Neural crest cell (in vitro differentiated cells): ENCODE measurements around the gene XRCC6. TPM values are rescaled to one million over a fixed set of nuclear protein-coding genes. Genes with fewer than 3 reads are reported as not detected.

Experiments used
- DNase-seq: peaks from one replicate; pipeline ENCODE4 v3.0.0; 2021; ENCODE audit warnings: low read depth, mixed read lengths, low spot score
- H3K27ac Mint-ChIP-seq: one replicate; pipeline ENCODE4 v1.8.0; 2021; ENCODE audit warnings: mild to moderate bottlenecking, mixed read lengths; ENCODE audit not compliant: unreplicated experiment
- H3K27me3 Mint-ChIP-seq: 2 replicates; pipeline ENCODE4 v1.8.0; 2021; ENCODE audit warnings: low read depth, mild to moderate bottlenecking, mixed read lengths
- H3K36me3 Mint-ChIP-seq: 2 replicates; pipeline ENCODE4 v1.8.0; 2021; ENCODE audit warnings: low read depth, mild to moderate bottlenecking, mixed read lengths
- H3K4me1 Mint-ChIP-seq: 2 replicates; pipeline ENCODE4 v1.8.0; 2021; ENCODE audit warnings: mixed read lengths
- H3K4me3 Mint-ChIP-seq: one replicate; pipeline ENCODE4 v1.8.0; 2021; ENCODE audit warnings: mild to moderate bottlenecking, mixed read lengths
- H3K9me3 Mint-ChIP-seq: 2 replicates; pipeline ENCODE4 v1.8.0; 2021; ENCODE audit warnings: mixed read lengths
- total RNA-seq: library from RNA; stranded (reverse); gene quantifications from 2 replicates; pipeline ENCODE4 v1.2.1, GENCODE V29; 2021
- TF ChIP-seq, protein P1 (sequence below): fragments of 200-600 bp; sonication (generic); conservative IDR thresholded peaks from 2 replicates; pipeline ENCODE4 v1.5.0; 2021; ENCODE audit warnings: antibody characterized with exemption, mild to moderate bottlenecking

The XRCC6 gene
- total RNA-seq, 1 donor from 2014 or later: 427 TPM

DNA sequence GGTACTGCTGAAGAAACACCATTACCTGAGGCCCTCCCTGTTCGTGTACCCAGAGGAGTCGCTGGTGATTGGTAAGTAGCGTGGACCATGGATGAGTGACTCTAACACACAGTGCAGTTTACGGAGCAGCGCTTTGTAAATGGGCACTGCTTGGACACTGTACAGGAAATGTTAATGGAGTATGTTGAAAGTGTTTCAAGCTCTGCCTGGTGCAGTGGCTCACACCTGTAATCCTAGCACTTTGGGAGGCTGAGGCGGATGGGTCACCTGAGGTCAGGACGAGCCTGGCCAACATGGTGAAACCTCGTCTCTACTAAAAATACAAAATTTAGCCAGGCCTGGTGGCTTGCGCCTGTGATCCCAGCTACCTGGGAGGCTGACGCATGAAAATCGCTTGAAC is 29.7 kb downstream of the XRCC6 start:
- peaks cover 22% of the 10 kb centered on the region for H3K36me3 Mint-ChIP-seq
- no peak overlapping the region for H3K27ac Mint-ChIP-seq
- no peaks in the 10 kb centered on the region for H3K9me3 Mint-ChIP-seq
- H3K4me3 Mint-ChIP-seq: no peak overlapping the region
- TF ChIP-seq, protein P1, sequence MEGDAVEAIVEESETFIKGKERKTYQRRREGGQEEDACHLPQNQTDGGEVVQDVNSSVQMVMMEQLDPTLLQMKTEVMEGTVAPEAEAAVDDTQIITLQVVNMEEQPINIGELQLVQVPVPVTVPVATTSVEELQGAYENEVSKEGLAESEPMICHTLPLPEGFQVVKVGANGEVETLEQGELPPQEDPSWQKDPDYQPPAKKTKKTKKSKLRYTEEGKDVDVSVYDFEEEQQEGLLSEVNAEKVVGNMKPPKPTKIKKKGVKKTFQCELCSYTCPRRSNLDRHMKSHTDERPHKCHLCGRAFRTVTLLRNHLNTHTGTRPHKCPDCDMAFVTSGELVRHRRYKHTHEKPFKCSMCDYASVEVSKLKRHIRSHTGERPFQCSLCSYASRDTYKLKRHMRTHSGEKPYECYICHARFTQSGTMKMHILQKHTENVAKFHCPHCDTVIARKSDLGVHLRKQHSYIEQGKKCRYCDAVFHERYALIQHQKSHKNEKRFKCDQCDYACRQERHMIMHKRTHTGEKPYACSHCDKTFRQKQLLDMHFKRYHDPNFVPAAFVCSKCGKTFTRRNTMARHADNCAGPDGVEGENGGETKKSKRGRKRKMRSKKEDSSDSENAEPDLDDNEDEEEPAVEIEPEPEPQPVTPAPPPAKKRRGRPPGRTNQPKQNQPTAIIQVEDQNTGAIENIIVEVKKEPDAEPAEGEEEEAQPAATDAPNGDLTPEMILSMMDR: no peak
- DNase-seq: no peak
- no peaks in the 10 kb centered on the region for H3K4me1 Mint-ChIP-seq
- no peaks in the 10 kb centered on the region for H3K27me3 Mint-ChIP-seq

DNA sequence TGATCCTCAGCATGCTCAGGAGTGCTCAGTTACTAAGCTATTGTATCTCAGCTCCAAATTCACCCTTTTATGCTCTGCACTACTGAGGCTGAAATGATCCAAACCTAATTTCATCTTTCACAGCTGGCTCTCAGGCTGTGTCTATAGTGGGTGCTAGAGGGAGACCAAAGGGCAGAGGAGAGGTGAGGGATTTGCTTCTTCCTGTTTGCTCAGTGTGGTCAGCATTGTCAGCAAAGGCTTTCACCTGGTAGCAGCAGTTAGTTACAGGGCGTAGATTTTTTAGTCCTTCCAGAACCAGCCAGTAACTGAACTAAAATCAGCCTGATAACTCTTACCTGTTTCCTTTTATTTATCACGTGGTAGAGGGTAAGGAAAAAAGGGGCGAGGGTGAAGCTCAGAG is 33.2 kb downstream of the XRCC6 start:
- Mint-ChIP-seq H3K27me3 (no peaks in the 10 kb centered on the region), H3K4me1 (no peaks in the 10 kb centered on the region), H3K9me3 (no peaks in the 10 kb centered on the region), H3K36me3 (peaks cover 22% of the 10 kb centered on the region), H3K27ac (no peak overlapping the region), H3K4me3 (no peak overlapping the region)
- no peak for DNase-seq
- TF ChIP-seq, protein P1: no peak

DNA sequence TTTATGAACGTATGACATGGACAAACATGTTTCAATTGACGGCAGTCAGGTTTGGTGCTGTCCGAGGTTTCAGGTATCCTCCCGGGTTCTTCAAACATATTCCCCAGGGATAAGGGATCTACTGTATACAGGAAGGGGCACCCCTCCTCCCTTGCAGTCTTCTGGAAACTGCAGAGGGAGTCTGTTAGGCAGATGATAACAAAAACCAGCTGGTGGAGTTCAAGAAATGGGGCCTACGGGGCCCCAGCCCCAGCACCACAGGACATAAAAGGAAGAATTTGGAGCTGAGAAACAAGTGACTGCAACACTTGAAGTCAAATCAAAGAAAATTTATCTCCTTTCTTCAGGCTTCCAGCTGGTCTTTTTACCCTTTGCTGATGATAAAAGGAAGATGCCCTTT is 35.5 kb downstream of the XRCC6 start:
- Mint-ChIP-seq H3K4me1 (no peaks in the 10 kb centered on the region), H3K27ac (no peak overlapping the region), H3K4me3 (no peak overlapping the region), H3K9me3 (no peaks in the 10 kb centered on the region), H3K36me3 (peaks cover 30% of the 10 kb centered on the region), H3K27me3 (no peaks in the 10 kb centered on the region)
- TF ChIP-seq, protein P1: no peak
- no peak for DNase-seq

DNA sequence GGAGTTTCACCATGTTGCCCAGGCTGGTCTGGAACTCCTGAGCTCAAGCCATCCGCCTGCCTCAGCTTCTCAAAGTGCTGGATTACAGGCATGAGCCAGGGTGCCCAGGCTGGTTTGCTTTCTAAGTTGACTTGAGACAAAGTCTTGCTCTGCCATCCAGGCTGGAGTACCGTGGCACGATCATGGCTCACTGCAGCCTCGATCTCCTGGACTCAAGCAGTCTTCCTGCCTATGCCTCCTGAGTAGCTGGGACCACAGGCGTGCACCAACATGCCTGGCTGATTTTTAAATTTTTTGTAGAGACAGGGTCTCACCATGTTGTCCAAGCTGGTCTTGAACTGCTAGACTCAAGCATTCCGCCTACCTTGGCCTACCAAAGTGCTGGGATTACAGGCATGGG is 36.6 kb downstream of the XRCC6 start:
- TF ChIP-seq, protein P1: no peak
- no peaks in the 10 kb centered on the region for H3K4me1 Mint-ChIP-seq
- no peak overlapping the region for H3K4me3 Mint-ChIP-seq
- peaks cover 29% of the 10 kb centered on the region for H3K36me3 Mint-ChIP-seq
- H3K27me3 Mint-ChIP-seq: no peaks in the 10 kb centered on the region
- no peak overlapping the region for H3K27ac Mint-ChIP-seq
- no peaks in the 10 kb centered on the region for H3K9me3 Mint-ChIP-seq
- no peak for DNase-seq

DNA sequence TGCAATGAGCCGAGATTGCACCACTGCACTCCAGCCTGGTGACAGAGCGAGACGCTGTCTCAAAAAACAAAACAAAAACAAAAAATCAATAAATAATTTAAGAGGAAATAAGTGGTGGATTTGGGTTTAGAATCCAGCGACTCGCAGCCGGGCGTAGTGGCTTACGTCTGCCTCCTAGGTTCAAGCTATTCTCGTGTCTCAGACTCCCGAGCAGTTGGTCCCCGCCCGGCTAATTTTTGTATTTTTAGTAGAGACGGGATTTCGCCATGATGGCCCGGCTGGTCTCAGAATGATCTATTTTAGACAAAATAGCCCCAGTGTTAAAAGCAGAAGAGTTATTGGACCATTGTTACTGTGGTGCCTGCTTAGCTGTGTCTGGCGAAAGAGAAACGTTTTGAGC is 37.8 kb downstream of the XRCC6 start:
- H3K36me3 Mint-ChIP-seq: peaks cover 27% of the 10 kb centered on the region
- H3K27me3 Mint-ChIP-seq: no peaks in the 10 kb centered on the region
- no peaks in the 10 kb centered on the region for H3K4me1 Mint-ChIP-seq
- DNase-seq: no peak
- H3K9me3 Mint-ChIP-seq: no peaks in the 10 kb centered on the region
- H3K27ac Mint-ChIP-seq: no peak overlapping the region
- TF ChIP-seq, protein P1: no peak
- H3K4me3 Mint-ChIP-seq: no peak overlapping the region

DNA sequence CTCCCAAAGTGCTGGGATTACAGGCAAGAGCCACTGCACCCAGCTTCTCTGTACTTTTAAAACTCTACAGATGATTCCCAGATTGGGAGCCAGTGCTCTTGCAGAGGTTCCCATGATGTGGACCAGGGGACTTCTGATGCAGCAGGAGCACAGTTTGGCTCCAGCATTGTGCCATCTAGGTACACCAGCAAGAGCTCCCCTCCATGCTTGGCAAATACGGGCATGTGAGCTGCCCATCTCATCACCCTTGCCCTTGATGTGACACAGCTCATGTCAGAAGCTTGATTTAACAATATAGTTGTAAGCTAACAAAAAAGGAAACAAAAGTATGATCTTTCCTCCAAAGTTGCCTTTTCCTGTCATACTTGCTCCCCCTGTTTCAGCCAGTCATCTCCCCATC is 38.8 kb downstream of the XRCC6 start:
- TF ChIP-seq, protein P1: no peak
- DNase-seq: no peak
- Mint-ChIP-seq H3K27ac (no peak overlapping the region), H3K27me3 (no peaks in the 10 kb centered on the region), H3K4me3 (no peak overlapping the region), H3K4me1 (no peaks in the 10 kb centered on the region), H3K9me3 (no peaks in the 10 kb centered on the region), H3K36me3 (peaks cover 21% of the 10 kb centered on the region)
